HepG2 (cell line): ENCODE measurements around the gene MOV10L1. TPM values are rescaled to one million over a fixed set of nuclear protein-coding genes. Genes with fewer than 3 reads are reported as not detected.

Experiments
- ATAC-seq: fragments of 200-7000 bp; cut with Tn5 transposase; 3 replicates; pipeline ENCODE4 v1.9.1; 2020; ENCODE audit warnings: mild to moderate bottlenecking, moderate library complexity
- BruUV-seq: library from RNA; stranded (reverse); fragments of 400-500 nt; replicated peaks from 2 replicates; lab custom pipeline; 2021; lab: Mats Ljungman, UMichigan
- CTCF ChIA-PET: fragments of 300-600 bp; formaldehyde crosslinking; extraction: SDS; loops from one replicate; lab custom pipeline; 2021; ENCODE audit warnings: low total read pairs, inconsistent platforms, low intra/inter-chr PET ratio; lab: Yijun Ruan, JAX
- POLR2A ChIA-PET: fragments of 350-600 bp; sonication (Branson Sonifier 250); formaldehyde crosslinking; loops from one replicate; lab custom pipeline; 2020; ENCODE audit warnings: antibody characterized with exemption, inconsistent platforms; lab: Yijun Ruan, JAX
- DNase-seq: peaks from one replicate; pipeline ENCODE4 v3.0.0-alpha.2; 2015; ENCODE audit warnings: low spot score
- FAIRE-seq: peaks from 3 replicates; lab custom pipeline; 2011; peaks lifted over from hg19 to GRCh38; lab: Jason Lieb, UNC
- H2AFZ ChIP-seq: one replicate; pipeline ENCODE4 v1.6.1; 2011; ENCODE audit warnings: low read length, inconsistent platforms
- H3K27ac ChIP-seq: fragments of 300-600 bp; 3 replicates; pipeline ENCODE4 v1.8.0; 2011; ENCODE audit warnings: mixed run types, mild to moderate bottlenecking, mixed read lengths, low read length, inconsistent platforms; ENCODE audit not compliant: insufficient read depth; ENCODE audit errors: extremely low read length
- H3K27me3 ChIP-seq, 2 experiments: fragments of 200-600 bp in 1 of 2; 2 replicates in 1 of 2; 3 replicates in 1 of 2; pipeline versions ENCODE4 v1.6.0 to v1.8.0; 2011; ENCODE audit warnings: low read length in 2 of 2, mild to moderate bottlenecking in 2 of 2, moderate library complexity in 2 of 2, inconsistent platforms in 1 of 2; ENCODE audit not compliant: insufficient read depth in 2 of 2, control insufficient read depth in 1 of 2
- H3K36me3 ChIP-seq, 2 experiments: fragments of 200-600 bp in 1 of 2; replicated peaks in 1 of 2; 2 replicates in 1 of 2; 3 replicates in 1 of 2; pipeline versions ENCODE4 v1.5.1 to v1.8.0; 2011; ENCODE audit warnings: low read length in 2 of 2, inconsistent platforms in 1 of 2; ENCODE audit not compliant: insufficient read depth in 2 of 2, control insufficient read depth in 1 of 2
- H3K4me1 ChIP-seq: 2 replicates; pipeline ENCODE4 v1.5.1; 2012; ENCODE audit warnings: low read length, inconsistent platforms; ENCODE audit not compliant: insufficient read depth
- H3K4me2 ChIP-seq: 2 replicates; pipeline ENCODE4 v1.6.0; 2011; ENCODE audit warnings: low read depth, low read length, inconsistent platforms
- H3K4me3 ChIP-seq, 3 experiments: fragments of 200-600 bp in 1 of 3; sonication (generic), shearing (Covaris generic) in 1 of 3; replicated peaks in 1 of 3; 2 replicates each; pipeline ENCODE4 v1.5.1; 2011 to 2016; ENCODE audit warnings: low read length in 3 of 3, inconsistent platforms in 2 of 3, low read depth in 2 of 3, mild to moderate bottlenecking in 2 of 3, control low read depth in 1 of 3, mixed read lengths in 1 of 3; ENCODE audit not compliant: insufficient read depth in 1 of 3
- H3K79me2 ChIP-seq: one replicate; pipeline ENCODE4 v1.6.1; 2011; ENCODE audit warnings: low read length, inconsistent platforms; ENCODE audit not compliant: insufficient read depth
- H3K9ac ChIP-seq: 2 replicates; pipeline ENCODE4 v1.6.0; 2011; ENCODE audit warnings: mild to moderate bottlenecking, low read depth, low read length, inconsistent platforms; ENCODE audit not compliant: insufficient read depth
- H3K9me3 ChIP-seq: 2 replicates; pipeline ENCODE4 v1.5.1; 2012; ENCODE audit warnings: mild to moderate bottlenecking, low read length
- H4K20me1 ChIP-seq: 2 replicates; pipeline ENCODE4 v1.6.0; 2011; ENCODE audit warnings: inconsistent platforms, mild to moderate bottlenecking, low read length, moderate library complexity; ENCODE audit not compliant: insufficient read depth
- DNMT1 ChIP-seq: sonication (generic); formaldehyde crosslinking; IDR thresholded peaks from 2 replicates; pipeline ENCODE4 v1.5.1; 2020; ENCODE audit warnings: mild to moderate bottlenecking, missing genetic modification reagents
- THAP9 ChIP-seq: sonication (generic); formaldehyde crosslinking; IDR thresholded peaks from 2 replicates; pipeline ENCODE4; 2020; ENCODE audit warnings: missing genetic modification reagents, mild to moderate bottlenecking, borderline replicate concordance
- ZBTB33 ChIP-seq: sonication (generic); formaldehyde crosslinking; IDR thresholded peaks from 2 replicates; pipeline ENCODE4 v1.4.0; 2020; ENCODE audit warnings: missing genetic modification reagents
- ZNF768 ChIP-seq: sonication (generic); formaldehyde crosslinking; IDR thresholded peaks from 2 replicates; pipeline ENCODE4 v1.4.0; 2020; ENCODE audit warnings: missing genetic modification reagents
- ZNF770 ChIP-seq: sonication (generic); formaldehyde crosslinking; IDR thresholded peaks from 2 replicates; pipeline ENCODE4 v1.5.0; 2020; ENCODE audit warnings: mild to moderate bottlenecking, missing genetic modification reagents
- WGBS: methylation state at CpG from one replicate; pipeline ENCODE4 v1.1.6; 2017; ENCODE audit warnings: low lambda C conversion rate; 5-methylcytosine and 5-hydroxymethylcytosine counted together
- in situ Hi-C: cut with HindIII; loops from 2 replicates; pipeline ENCODE4 v1.10.0; 2017; ENCODE audit warnings: low pct_unique_long_range_greater_than_20kb; ENCODE audit not compliant: extremely low pct_ligation_motif_present
- intact Hi-C: fragments of 100-400 bp; cut with micrococcal nuclease; formaldehyde crosslinking; loops from one replicate; pipeline ENCODE4 v1.10.0; 2022; ENCODE audit not compliant: unreplicated experiment
- polyA plus RNA-seq, 8 experiments: library from polyadenylated mRNA; depleted of rRNA in 3 of 8; stranded (reverse) in 7 of 8; unstranded in 1 of 8; fragments of >200 nt; fragmentation: Illumina TruSeq in 4 of 8; extraction: Trizol in 4 of 8; gene quantifications; 2 replicates each; pipeline versions ENCODE4 v1.2.1 to v1.2.3, GENCODE V29; 2011 to 2016; ENCODE audit warnings: low read depth in 4 of 8, missing spikeins in 1 of 8, mixed read lengths in 1 of 8; ENCODE audit not compliant: insufficient read depth in 1 of 8
- total RNA-seq, 5 experiments: library from RNA; depleted of rRNA; stranded (reverse); fragments of >200 nt; fragmentation: Illumina TruSeq; extraction: Trizol; gene quantifications; 2 replicates each; pipeline ENCODE4 v1.2.3, GENCODE V29; 2016; ENCODE audit warnings: low read depth in 1 of 5

The MOV10L1 gene
- total and polyA plus RNA-seq, 2 of the 13 experiments (the other 11 are each of a cell fraction or from before 2014, with no cell fraction given), result 0.11 to 0.12 TPM

- TF ChIP-seq THAP9 (CRISPR knock-in tag) (peak; percentile 26; the same call in 1 of the 2 replicates), ZNF768 (CRISPR knock-in tag) (peak; percentile 65; the same call in 1 of the 2 replicates), ZBTB33 (CRISPR knock-in tag) (peak; percentile 54; the same call in 1 of the 2 replicates)
Observed at GRCh38 chr22:50186761-50187523, 97.1 kb downstream of the MOV10L1 start (continued).

- DNase-seq (no peak), ATAC-seq (no peak), FAIRE-seq (no peak)
- Histone ChIP-seq H3K4me2 (no peak overlapping the region), H3K4me1 (peaks cover 30% of the 10 kb centered on the region), H3K79me2 (peaks cover 18% of the 10 kb centered on the region), H3K9me3 (no peaks in the 10 kb centered on the region), H3K27me3 (no peaks in the 10 kb centered on the region), H4K20me1 (peaks cover 2% of the 10 kb centered on the region; the same call in 1 of the 2 replicates), H2AFZ (no peak overlapping the region), H3K36me3 (peaks cover 3 to 8% of the 10 kb centered on the region in 2 experiments; a peak in 4 of 5 replicates), H3K27ac (no peak overlapping the region), H3K9ac (no peak overlapping the region), H3K4me3 (no peak overlapping the region)
- POLR2A ChIA-PET, result no interaction called here
- WGBS, result 95% methylated on average over 7 of the region's 11 CpGs
- intact Hi-C loops (no loop called here), in situ Hi-C loops (no loop called here)
- CTCF ChIA-PET, result no interaction called here
- BruUV-seq, result TSS peak; percentile 43
- TF ChIP-seq ZNF770 (CRISPR knock-in tag) (no peak), DNMT1 (no peak)
Observed at GRCh38 chr22:50188356-50188755, 98.5 kb downstream of the MOV10L1 start.
